ENCODE data around the gene APCDD1. TPM values are rescaled to one million over a fixed set of nuclear protein-coding genes. Genes with fewer than 3 reads are reported as not detected.
"Not testable (repeated sequence)": the region's sequence is repeated elsewhere in the genome, so short reads cannot be mapped to it uniquely, and the experiment has no call there.

Gene APCDD1
- total and polyA plus RNA-seq, 2 donors (not counting 1 experiment from before 2014, with no cell fraction given) = 15.3 to 17.3 TPM

GRCh38 chr18:10536280-10536679, 81.8 kb downstream of the APCDD1 start:
- Histone ChIP-seq H3K4me1 (ENCODE audit: control insufficient read depth, extremely low read depth, insufficient read depth, low read length) (no peaks in the 10 kb centered on the region), H3K4me3 (replicated peaks in 1 of 4; ENCODE audit: control extremely low read depth in 1 of 4, insufficient read depth in 1 of 4, low read depth in 3 of 4, low read length in 4 of 4) (no peak overlapping the region), H2AFZ (ENCODE audit: low read length) (no peak overlapping the region), H3K27me3 (ENCODE audit: control insufficient read depth, insufficient read depth, low read length) (no peaks in the 10 kb centered on the region), H3K4me2 (ENCODE audit: extremely low read depth, insufficient read depth, low read length) (no peak overlapping the region), H3K9me3 (ENCODE audit: control insufficient read depth, insufficient read depth, low read depth, low read length) (no peaks in the 10 kb centered on the region), H3K36me3 (ENCODE audit: control insufficient read depth, insufficient read depth, low read length) (peaks cover 2% of the 10 kb centered on the region), H3K27ac (ENCODE audit: insufficient read depth, low read length) (no peak overlapping the region), H4K20me1 (ENCODE audit: control insufficient read depth, extremely low read depth, insufficient read depth, low read length) (no peaks in the 10 kb centered on the region), H3K79me2 (ENCODE audit: control insufficient read depth, insufficient read depth, low read length) (peaks cover 1% of the 10 kb centered on the region), H3K9ac (ENCODE audit: insufficient read depth, low read length) (no peak overlapping the region)
- TF ChIP-seq EZH2 (IDR thresholded peaks at IDR 0.05; ENCODE audit: low read length, missing control alignments) (no peak), CTCF (conservative IDR thresholded peaks at IDR 0.05 in 1 of 2, IDR thresholded peaks at IDR 0.05 in 1 of 2; ENCODE audit: low read depth in 1 of 2, low read length in 2 of 2) (no peak)
- DNase-seq (ENCODE audit: low read depth in 2 of 2) = peak in 1 of 2 donors; percentile 69

- Histone ChIP-seq H3K9ac (ENCODE audit: insufficient read depth, low read length) (no peak overlapping the region), H3K4me2 (ENCODE audit: extremely low read depth, insufficient read depth, low read length) (no peak overlapping the region), H3K79me2 (ENCODE audit: control insufficient read depth, insufficient read depth, low read length) (no peaks in the 10 kb centered on the region), H3K4me1 (ENCODE audit: control insufficient read depth, extremely low read depth, insufficient read depth, low read length) (no peaks in the 10 kb centered on the region), H2AFZ (ENCODE audit: low read length) (no peak overlapping the region), H3K27ac (ENCODE audit: insufficient read depth, low read length) (no peak overlapping the region), H3K27me3 (ENCODE audit: control insufficient read depth, insufficient read depth, low read length) (no peaks in the 10 kb centered on the region), H3K9me3 (ENCODE audit: control insufficient read depth, insufficient read depth, low read depth, low read length) (no peaks in the 10 kb centered on the region), H4K20me1 (ENCODE audit: control insufficient read depth, extremely low read depth, insufficient read depth, low read length) (no peaks in the 10 kb centered on the region), H3K4me3 (replicated peaks in 1 of 4; ENCODE audit: control extremely low read depth in 1 of 4, insufficient read depth in 1 of 4, low read depth in 3 of 4, low read length in 4 of 4) (no peak overlapping the region), H3K36me3 (ENCODE audit: control insufficient read depth, insufficient read depth, low read length) (peaks cover 3% of the 10 kb centered on the region)
- no peak for DNase-seq (ENCODE audit: low read depth in 2 of 2)
- no peak for TF ChIP-seq CTCF (conservative IDR thresholded peaks at IDR 0.05 in 1 of 2, IDR thresholded peaks at IDR 0.05 in 1 of 2; ENCODE audit: low read depth in 1 of 2, low read length in 2 of 2)
- TF ChIP-seq EZH2 (IDR thresholded peaks at IDR 0.05; ENCODE audit: low read length, missing control alignments) = no peak
Observed at GRCh38 chr18:10537765-10538164, 83.3 kb downstream of the APCDD1 start.

- H3K4me2 ChIP-seq (ENCODE audit: extremely low read depth, insufficient read depth, low read length); H3K36me3 ChIP-seq (ENCODE audit: control insufficient read depth, insufficient read depth, low read length); H3K79me2 ChIP-seq (ENCODE audit: control insufficient read depth, insufficient read depth, low read length); H3K9ac ChIP-seq (ENCODE audit: insufficient read depth, low read length); H3K27ac ChIP-seq (ENCODE audit: insufficient read depth, low read length); H3K9me3 ChIP-seq (ENCODE audit: control insufficient read depth, insufficient read depth, low read depth, low read length); H3K27me3 ChIP-seq (ENCODE audit: control insufficient read depth, insufficient read depth, low read length); H3K4me3 ChIP-seq (replicated peaks in 1 of 4; ENCODE audit: control extremely low read depth in 1 of 4, insufficient read depth in 1 of 4, low read depth in 3 of 4, low read length in 4 of 4); H4K20me1 ChIP-seq (ENCODE audit: control insufficient read depth, extremely low read depth, insufficient read depth, low read length); DNase-seq (ENCODE audit: low read depth in 2 of 2); H3K4me1 ChIP-seq (ENCODE audit: control insufficient read depth, extremely low read depth, insufficient read depth, low read length); H2AFZ ChIP-seq (ENCODE audit: low read length): not testable (repeated sequence)
Observed at GRCh38 chr18:10539124-10539523, 84.7 kb downstream of the APCDD1 start.

Other genes with a start within 250 kb of the APCDD1 start
- 30.8 and 33.7 TPM in 2 replicates for gene NAPG, start 71.4 kb downstream of the APCDD1 start, total RNA-seq
- gene NAPG, start 71.4 kb downstream of the APCDD1 start, polyA plus RNA-seq = 22.7 and 23.1 TPM in 2 replicates